OCI-LY7 (cell line): ENCODE measurements around the gene FAM118B.

ENCODE experiments used
- EZH2phosphoT487 ChIP-seq: fragments of 200-600 bp; sonication (generic); IDR thresholded peaks from 2 replicates; pipeline ENCODE4 v1.6.1; 2018; ENCODE audit warnings: low read depth, borderline replicate concordance, mild to moderate bottlenecking, mixed run types, antibody characterized with exemption, low read length, moderate library complexity, mixed read lengths
- TF ChIP-seq, protein P1 (sequence below): fragments of 200-600 bp; sonication (generic); conservative IDR thresholded peaks from 2 replicates; pipeline ENCODE4 v1.5.1; 2014; ENCODE audit warnings: mild to moderate bottlenecking, antibody characterized with exemption, low read length, moderate library complexity, mixed read lengths

DNA sequence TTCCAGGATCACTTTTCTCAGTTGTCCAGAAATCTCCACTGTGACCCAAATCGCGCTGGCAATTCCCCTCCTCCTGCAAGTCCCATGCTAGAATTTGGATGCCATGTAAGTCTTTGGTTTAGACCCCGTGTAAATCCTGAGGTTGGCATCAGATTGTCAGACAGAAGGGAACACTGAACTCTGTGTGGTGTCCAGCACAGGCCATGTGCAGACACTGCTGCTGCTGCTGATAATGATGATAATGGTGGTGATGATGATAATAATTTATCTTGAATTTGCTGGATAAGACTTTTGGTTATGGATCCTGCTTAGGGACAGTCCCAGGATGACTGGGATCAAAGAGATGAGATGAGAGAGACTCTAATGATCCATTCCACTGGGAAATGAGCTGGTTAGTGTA, 45.2 kb upstream of the FAM118B start:
- TF ChIP-seq EZH2phosphoT487, result no peak
- TF ChIP-seq, protein P1, sequence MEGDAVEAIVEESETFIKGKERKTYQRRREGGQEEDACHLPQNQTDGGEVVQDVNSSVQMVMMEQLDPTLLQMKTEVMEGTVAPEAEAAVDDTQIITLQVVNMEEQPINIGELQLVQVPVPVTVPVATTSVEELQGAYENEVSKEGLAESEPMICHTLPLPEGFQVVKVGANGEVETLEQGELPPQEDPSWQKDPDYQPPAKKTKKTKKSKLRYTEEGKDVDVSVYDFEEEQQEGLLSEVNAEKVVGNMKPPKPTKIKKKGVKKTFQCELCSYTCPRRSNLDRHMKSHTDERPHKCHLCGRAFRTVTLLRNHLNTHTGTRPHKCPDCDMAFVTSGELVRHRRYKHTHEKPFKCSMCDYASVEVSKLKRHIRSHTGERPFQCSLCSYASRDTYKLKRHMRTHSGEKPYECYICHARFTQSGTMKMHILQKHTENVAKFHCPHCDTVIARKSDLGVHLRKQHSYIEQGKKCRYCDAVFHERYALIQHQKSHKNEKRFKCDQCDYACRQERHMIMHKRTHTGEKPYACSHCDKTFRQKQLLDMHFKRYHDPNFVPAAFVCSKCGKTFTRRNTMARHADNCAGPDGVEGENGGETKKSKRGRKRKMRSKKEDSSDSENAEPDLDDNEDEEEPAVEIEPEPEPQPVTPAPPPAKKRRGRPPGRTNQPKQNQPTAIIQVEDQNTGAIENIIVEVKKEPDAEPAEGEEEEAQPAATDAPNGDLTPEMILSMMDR, result no peak
